ENCODE data around the gene ANTXR1. TPM values are rescaled to one million over a fixed set of nuclear protein-coding genes. Genes with fewer than 3 reads are reported as not detected.
A peak's percentile ranks its signal among the peaks of the same experiment; 100 is the strongest.

The ANTXR1 gene
- total and polyA plus RNA-seq, 9 of the 15 experiments (the other 6 are each of a cell fraction or from before 2014, with no cell fraction given): 0.07 to 1.00 (median 0.54) TPM

DNA sequence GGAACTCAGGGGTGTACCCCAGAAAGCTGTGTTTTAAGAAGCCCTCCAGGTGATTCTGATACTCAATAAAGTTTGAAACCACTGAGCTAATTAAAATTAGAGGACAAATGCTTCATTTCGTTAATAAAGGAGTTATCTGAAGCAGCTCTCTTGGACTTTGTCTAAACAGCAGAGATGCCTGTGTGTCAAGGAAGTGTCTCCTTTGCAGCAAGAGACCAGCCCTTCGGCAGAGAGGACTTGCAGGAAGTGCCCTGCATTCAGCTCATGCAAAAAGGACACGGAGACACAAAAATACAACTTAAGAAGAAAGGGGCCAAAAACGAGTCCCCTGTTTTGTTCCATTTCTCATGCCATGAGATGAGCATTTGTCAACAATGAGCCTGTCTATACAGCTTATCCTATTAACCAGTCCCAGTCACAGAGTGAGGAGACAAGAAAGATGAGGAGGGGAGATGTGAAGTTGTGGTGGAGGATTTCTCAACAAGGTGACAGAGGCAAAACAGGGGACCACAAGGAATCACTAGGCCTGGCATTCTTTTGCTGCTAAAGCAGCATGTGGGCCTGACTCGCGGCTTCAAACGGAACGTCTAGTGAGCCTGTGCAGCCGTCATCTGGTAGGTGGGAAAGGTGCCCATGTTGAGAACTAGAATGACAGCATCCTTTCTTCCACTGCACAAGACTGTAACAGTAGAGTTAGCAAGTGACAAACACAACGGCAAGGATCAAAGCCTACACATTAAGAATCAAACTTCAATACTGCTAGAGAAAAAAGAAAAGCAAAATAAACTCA lies 152.3 kb downstream of the ANTXR1 start:
- ATAC-seq (no peak), FAIRE-seq (peak; percentile 32), DNase-seq (ENCODE audit: extremely low read depth in 1 of 4, low spot score in 3 of 4) (no peak)
- in situ Hi-C loops (cut with MboI): no loop called here
- 2% methylated on average over 10 of the region's 10 CpGs for WGBS (ENCODE audit: insufficient coverage, low coverage, missing lambda C conversion rate)
- Histone ChIP-seq H3K36me3 (ENCODE audit: control insufficient read depth, insufficient read depth, low read length) (no peaks in the 10 kb centered on the region), H3K9me1 (ENCODE audit: control insufficient read depth, insufficient read depth, low read length) (no peaks in the 10 kb centered on the region), H3K9me3 (replicated peaks; ENCODE audit: control insufficient read depth, insufficient read depth, low read depth, low read length) (no peaks in the 10 kb centered on the region), H3K27ac (ENCODE audit: extremely low read depth, low read depth, low read length) (no peak overlapping the region), H4K20me1 (replicated peaks; ENCODE audit: control insufficient read depth, insufficient read depth, low read length) (no peaks in the 10 kb centered on the region), H3K4me3 (no peak overlapping the region), H3K4me1 (replicated peaks in 1 of 2; ENCODE audit: control insufficient read depth in 2 of 2, insufficient read depth in 2 of 2, low read length in 2 of 2) (no peaks in the 10 kb centered on the region; a peak in 1 of 5 replicates), H2AFZ (ENCODE audit: low read depth, low read length) (no peak overlapping the region), H3K27me3 (ENCODE audit: control insufficient read depth in 2 of 2, insufficient read depth in 2 of 2, low read length in 2 of 2) (peaks cover 16 to 50% of the 10 kb centered on the region in 2 experiments), H3K79me2 (ENCODE audit: control insufficient read depth, insufficient read depth, low read length) (no peaks in the 10 kb centered on the region), H3K9ac (ENCODE audit: insufficient read depth in 1 of 2, low read depth in 2 of 2, low read length in 2 of 2) (no peak overlapping the region), H3K4me2 (ENCODE audit: insufficient read depth, low read length) (no peak overlapping the region)
- no TSS peak for BruUV-seq (replicated peaks)
- POLR2A ChIA-PET: interaction anchor here (0.6 to 1.1 kb wide), 5 partner anchors 8 to 21 kb away, joined by 3 to 4 read pairs (median 3); no protein-coding TSS in a partner anchor
- CTCF ChIA-PET (ENCODE audit: low intra/inter-chr PET ratio): no interaction called here
- intact Hi-C loops (cut with micrococcal nuclease): no loop called here
- TF ChIP-seq SMARCA5 (IDR thresholded peaks at IDR 0.05) (no peak), PHB2 (IDR thresholded peaks at IDR 0.05; ENCODE audit: low read depth) (no peak), BRF1 (IDR thresholded peaks at IDR 0.05; ENCODE audit: borderline replicate concordance, extremely low read depth, insufficient read length) (no peak), ZBTB17 (CRISPR knock-in tag; IDR thresholded peaks at IDR 0.05) (no peak), CCAR2 (IDR thresholded peaks at IDR 0.05; ENCODE audit: low read depth, low read length) (no peak), HNRNPL (IDR thresholded peaks at IDR 0.05; ENCODE audit: low read depth, low read length) (no peak), ZKSCAN3 (CRISPR knock-in tag; IDR thresholded peaks at IDR 0.05) (no peak), HNRNPH1 (optimal IDR thresholded peaks at IDR 0.05; ENCODE audit: low read depth, low read length) (no peak), ZNF507 (tag; conservative IDR thresholded peaks at IDR 0.05) (no peak), RBM22 (IDR thresholded peaks at IDR 0.05; ENCODE audit: low read depth, low read length, poor library complexity, severe bottlenecking) (no peak), MYBL2 (IDR thresholded peaks at IDR 0.05; ENCODE audit: low read depth) (no peak), MYBL2 (CRISPR knock-in tag; IDR thresholded peaks at IDR 0.05; ENCODE audit: borderline replicate concordance) (no peak), ZEB2 (IDR thresholded peaks at IDR 0.05) (no peak), RBM34 (IDR thresholded peaks at IDR 0.05; ENCODE audit: borderline replicate concordance, insufficient read depth, low read length) (no peak)
- TF ChIP-seq, protein P1, sequence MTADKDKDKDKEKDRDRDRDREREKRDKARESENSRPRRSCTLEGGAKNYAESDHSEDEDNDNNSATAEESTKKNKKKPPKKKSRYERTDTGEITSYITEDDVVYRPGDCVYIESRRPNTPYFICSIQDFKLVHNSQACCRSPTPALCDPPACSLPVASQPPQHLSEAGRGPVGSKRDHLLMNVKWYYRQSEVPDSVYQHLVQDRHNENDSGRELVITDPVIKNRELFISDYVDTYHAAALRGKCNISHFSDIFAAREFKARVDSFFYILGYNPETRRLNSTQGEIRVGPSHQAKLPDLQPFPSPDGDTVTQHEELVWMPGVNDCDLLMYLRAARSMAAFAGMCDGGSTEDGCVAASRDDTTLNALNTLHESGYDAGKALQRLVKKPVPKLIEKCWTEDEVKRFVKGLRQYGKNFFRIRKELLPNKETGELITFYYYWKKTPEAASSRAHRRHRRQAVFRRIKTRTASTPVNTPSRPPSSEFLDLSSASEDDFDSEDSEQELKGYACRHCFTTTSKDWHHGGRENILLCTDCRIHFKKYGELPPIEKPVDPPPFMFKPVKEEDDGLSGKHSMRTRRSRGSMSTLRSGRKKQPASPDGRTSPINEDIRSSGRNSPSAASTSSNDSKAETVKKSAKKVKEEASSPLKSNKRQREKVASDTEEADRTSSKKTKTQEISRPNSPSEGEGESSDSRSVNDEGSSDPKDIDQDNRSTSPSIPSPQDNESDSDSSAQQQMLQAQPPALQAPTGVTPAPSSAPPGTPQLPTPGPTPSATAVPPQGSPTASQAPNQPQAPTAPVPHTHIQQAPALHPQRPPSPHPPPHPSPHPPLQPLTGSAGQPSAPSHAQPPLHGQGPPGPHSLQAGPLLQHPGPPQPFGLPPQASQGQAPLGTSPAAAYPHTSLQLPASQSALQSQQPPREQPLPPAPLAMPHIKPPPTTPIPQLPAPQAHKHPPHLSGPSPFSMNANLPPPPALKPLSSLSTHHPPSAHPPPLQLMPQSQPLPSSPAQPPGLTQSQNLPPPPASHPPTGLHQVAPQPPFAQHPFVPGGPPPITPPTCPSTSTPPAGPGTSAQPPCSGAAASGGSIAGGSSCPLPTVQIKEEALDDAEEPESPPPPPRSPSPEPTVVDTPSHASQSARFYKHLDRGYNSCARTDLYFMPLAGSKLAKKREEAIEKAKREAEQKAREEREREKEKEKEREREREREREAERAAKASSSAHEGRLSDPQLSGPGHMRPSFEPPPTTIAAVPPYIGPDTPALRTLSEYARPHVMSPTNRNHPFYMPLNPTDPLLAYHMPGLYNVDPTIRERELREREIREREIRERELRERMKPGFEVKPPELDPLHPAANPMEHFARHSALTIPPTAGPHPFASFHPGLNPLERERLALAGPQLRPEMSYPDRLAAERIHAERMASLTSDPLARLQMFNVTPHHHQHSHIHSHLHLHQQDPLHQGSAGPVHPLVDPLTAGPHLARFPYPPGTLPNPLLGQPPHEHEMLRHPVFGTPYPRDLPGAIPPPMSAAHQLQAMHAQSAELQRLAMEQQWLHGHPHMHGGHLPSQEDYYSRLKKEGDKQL (CRISPR knock-in tag; IDR thresholded peaks at IDR 0.05; ENCODE audit: borderline replicate concordance): no peak
- TF ChIP-seq, protein P2, sequence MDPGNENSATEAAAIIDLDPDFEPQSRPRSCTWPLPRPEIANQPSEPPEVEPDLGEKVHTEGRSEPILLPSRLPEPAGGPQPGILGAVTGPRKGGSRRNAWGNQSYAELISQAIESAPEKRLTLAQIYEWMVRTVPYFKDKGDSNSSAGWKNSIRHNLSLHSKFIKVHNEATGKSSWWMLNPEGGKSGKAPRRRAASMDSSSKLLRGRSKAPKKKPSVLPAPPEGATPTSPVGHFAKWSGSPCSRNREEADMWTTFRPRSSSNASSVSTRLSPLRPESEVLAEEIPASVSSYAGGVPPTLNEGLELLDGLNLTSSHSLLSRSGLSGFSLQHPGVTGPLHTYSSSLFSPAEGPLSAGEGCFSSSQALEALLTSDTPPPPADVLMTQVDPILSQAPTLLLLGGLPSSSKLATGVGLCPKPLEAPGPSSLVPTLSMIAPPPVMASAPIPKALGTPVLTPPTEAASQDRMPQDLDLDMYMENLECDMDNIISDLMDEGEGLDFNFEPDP (CRISPR knock-in tag; IDR thresholded peaks at IDR 0.05): no peak
